Stimulated activated CD4-positive, alpha-beta T cell treated with anti-CD3 and anti-CD28 coated beads, Interleukin-2, amount 100 ng/mL, for 24 hours (primary cell): ENCODE results near the gene DNMT3L.
"Not testable (repeated sequence)": the region's sequence is repeated elsewhere in the genome, so short reads cannot be mapped to it uniquely, and the experiment has no call there.

ENCODE experiments used
- DNase-seq, 2 donors: peaks; one replicate each; pipeline ENCODE4 v3.0.0-alpha.2; 2020

The DNMT3L gene

DNA sequence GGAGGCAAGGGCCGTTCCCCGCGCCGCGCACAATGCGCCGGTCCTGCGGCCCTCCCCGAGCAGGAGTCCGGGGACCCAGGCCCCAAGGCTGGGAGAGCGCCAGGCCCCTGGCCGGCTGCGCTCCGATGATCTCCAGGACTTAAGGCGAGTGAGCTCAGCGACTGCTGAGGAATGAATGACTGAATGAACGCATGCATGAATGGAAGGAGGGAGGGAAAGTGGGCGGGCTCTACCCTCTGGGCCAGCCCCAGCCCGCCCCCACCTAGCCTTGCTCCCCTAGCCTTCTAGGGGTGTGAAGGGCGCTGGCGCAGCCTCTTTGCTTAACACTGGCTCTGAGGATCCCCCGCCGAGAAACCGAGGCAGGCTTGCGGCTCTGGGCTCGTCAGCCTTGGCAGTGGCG, 20.4 kb downstream of the DNMT3L start:
- not testable (repeated sequence) for DNase-seq

DNA sequence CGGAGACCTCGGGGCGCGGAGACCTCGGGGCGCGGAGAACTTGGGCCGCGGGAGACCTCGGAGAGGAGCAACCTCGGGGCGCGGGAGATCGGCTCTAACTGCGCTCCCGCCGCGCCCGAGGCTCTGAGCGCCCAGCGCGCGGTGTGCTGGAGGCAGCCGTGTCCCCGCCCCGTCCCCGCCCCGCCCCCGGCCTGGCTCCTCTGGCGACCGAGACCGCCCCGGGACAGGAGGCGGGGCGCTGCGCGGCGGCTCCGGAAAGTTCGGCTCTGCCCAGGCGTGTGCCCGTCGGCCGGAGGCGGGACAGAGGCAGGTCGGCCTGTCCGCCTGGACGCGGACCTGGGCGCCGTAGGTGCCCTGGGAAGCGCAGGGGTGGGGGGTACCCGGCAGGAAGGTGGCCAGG, 20.9 kb downstream of the DNMT3L start, which contains the start of gene ICOSLG:
ICOSLG (minus strand) TSS at position 102 of the 400 bp plus-strand sequence. CDS start 126 bp downstream, outside the sequence.
- DNase-seq: not testable (repeated sequence)

DNA sequence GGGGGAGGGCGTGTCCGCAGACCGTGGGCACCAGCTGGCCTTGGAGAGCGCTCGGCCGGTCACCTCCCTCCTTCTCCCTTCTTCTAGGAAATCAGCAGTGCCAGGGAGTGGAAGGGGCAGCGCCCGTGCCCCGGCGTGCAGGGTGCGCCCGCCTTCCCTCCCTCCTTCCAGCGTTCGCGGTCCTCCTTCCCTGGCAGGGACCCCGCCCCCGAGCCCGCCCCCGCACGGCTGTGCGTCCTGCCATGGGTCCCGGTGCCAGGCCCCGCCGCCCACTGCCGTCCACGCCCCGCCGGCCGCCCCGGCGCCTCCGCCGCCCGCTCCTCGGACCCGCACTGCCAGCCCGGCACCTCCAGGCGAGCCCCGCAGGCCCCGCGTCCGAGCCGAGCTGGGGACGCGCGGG, 21.3 kb downstream of the DNMT3L start:
- not testable (repeated sequence) for DNase-seq

DNA sequence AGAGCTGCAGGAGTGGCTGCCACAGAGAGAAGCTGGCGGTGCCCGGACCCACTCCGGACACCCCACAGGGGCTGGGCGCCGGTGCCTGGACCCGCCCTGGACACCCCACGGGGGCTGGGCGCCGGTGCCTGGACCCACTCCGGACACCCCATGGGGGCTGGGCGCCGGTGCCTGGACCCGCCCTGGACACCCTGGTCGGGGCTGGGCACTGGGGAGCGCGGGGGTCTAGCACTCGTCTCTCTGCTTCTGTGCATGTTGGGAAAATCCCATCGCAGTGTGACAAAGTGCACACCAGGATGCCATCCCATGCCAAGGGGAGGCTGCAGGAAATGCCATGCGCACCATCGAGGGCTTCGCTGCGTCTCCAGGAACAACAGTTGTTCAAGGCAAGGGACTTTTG, 32.1 kb downstream of the DNMT3L start:
- DNase-seq: not testable (repeated sequence)

DNA sequence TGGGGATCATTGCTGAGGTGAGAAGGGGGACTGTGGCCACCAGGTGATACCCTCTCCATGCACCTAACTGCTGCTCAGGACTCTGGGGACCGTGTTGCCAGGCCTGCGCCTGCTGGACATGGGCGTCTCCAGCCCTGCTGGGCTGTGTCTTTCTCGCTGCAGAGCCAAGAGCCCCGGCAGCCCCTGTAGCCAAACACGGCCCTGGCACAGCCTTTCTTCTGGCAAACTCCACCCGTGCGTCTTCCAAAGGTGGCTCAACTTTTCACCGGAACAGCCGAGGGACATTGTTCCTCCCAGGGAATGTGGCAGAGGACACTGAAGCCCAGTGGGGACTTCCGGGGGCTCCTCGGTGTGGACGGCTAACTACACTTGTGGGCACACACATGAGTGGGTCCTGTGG, 33.6 kb downstream of the DNMT3L start:
- not testable (repeated sequence) for DNase-seq

GRCh38 chr21:44227614-44228013, 34.1 kb downstream of the DNMT3L start:
- not testable (repeated sequence) for DNase-seq

GRCh38 chr21:44225605-44226004, 36.1 kb downstream of the DNMT3L start:
- DNase-seq: not testable (repeated sequence)

- not testable (repeated sequence) for DNase-seq
Observed at GRCh38 chr21:44223334-44223733, 38.4 kb downstream of the DNMT3L start.

DNA sequence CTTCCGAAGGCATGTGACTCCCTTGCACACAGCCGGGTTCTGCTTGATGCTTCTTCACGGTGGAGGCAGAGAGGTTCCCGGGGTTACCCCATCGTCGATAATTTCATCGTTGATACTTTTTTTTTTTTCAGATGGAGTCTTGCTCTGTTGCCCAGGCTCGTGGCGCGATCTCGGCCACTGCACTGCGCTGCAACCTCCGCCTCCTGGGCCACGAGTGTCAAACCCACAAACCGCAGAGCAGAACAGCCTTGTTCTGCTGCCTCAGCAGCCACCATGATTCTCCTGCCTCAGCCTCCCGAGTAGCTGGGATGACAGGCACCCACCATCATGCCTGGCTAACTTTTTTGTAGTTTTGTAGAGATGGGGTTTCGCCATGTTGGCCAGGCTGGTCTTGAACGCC, 41.0 kb downstream of the DNMT3L start:
- not testable (repeated sequence) for DNase-seq

- not testable (repeated sequence) for DNase-seq
Observed at GRCh38 chr21:44218461-44218860, 43.2 kb downstream of the DNMT3L start.

GRCh38 chr21:44211978-44212377, 49.7 kb downstream of the DNMT3L start:
- not testable (repeated sequence) for DNase-seq

- not testable (repeated sequence) for DNase-seq
Observed at GRCh38 chr21:44211574-44211973, 50.1 kb downstream of the DNMT3L start.

- DNase-seq: not testable (repeated sequence)
Observed at GRCh38 chr21:44207860-44208646, 53.6 kb downstream of the DNMT3L start.

GRCh38 chr21:44206698-44207676, 54.7 kb downstream of the DNMT3L start:
- not testable (repeated sequence) for DNase-seq

DNA sequence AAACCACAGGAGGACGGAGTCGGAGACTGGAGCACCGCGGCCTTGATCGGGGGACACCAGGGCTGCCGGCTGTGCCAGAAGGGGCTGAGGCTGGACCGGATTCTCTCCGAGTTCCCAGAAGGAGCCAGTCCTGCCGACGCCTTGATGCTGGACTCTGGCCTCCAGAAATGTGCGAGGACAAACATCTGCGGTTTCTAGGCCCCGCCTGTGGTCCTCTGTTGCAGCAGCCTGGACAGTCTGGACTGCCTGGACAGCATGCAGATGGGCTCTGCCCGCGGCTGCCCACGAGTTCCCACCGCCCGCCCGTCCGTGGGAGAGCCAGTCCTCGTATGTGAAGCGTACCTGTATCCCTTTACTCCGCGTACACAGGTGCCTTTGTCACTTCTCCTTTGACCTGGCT, 55.5 kb downstream of the DNMT3L start:
- not testable (repeated sequence) for DNase-seq

DNA sequence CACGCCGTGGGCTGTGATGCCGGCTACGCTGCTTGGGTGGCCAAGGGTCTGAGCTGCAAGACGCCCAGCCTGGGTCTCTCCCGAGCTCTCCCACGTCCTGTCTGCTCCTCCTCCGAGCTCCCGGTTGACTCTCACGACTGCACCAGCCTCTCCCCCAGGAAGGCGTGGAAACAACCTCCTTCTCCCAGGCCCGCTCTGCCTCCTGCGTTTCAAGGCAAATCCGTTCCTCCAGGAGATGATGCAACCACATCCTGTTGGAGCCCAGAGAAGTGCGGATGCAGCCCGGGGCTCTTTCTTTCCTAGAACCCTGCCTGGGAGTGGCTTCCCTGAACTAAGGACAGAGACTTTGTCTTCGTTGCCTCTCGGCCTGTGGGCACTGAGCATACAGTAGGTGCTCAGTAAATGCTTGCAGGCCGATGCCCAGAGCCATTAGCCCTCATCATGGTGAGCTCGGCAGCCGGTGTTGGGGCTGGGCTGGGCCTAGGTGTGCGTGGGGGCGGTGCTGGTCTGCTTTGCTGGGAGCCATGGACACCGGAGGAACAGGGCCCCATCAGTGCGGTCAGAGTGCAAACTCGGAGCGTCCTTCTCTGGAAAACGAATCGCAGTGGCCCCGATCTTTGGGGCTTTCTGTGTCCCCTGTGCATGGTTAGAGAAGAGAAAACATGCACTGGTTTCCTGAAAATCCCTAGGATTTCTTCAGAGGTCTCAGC, 59.0 kb downstream of the DNMT3L start:
- DNase-seq: not testable (repeated sequence)

DNA sequence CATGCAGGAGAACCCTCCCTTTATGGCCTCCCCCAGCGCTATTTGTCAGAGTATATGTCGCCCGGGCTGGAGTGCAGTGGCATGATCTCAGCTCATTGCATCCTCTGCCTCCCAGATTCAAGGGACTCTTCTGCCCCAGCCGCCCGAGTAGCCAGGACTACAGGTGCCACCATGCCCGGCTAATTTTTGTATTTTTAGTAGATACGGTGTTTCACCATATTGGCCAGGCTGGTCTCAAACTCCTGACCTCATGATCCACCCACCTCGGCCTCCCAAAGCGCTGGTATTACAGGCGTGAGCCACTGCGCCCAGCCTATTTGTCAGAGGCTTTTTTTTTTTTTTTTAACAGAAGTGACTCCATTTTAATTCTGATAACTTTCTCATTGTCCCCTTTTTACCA, 61.7 kb downstream of the DNMT3L start:
- DNase-seq: not testable (repeated sequence)

GRCh38 chr21:44199448-44199847, 62.2 kb downstream of the DNMT3L start:
- no peak for DNase-seq

DNA sequence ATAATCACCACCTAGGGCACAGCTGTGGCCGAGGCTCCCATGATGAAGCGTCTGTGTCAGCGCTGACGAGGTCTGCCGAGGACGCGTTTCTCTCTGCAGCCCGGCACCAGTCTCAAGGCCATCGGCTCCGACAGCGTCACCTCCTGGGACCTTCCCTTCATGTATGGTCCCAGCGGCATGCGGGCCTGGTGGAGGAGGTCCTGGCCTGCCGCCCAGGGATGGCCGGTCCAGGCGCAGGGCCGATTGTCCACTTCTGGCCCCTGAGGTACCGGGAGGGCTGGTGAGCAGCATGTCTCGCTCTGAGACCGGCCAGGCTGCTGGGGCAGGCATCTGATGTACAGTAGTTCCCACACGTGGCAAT, 64.6 kb downstream of the DNMT3L start:
- not testable (repeated sequence) for DNase-seq
